H1 (cell line): ENCODE measurements around the gene NUP42. TPM values are rescaled to one million over a fixed set of nuclear protein-coding genes. Genes with fewer than 3 reads are reported as not detected.
A peak's percentile ranks its signal among the peaks of the same experiment; 100 is the strongest.

Experiments
- CTCF ChIA-PET: fragments of 300-600 bp; sonication (Branson Sonifier 250); formaldehyde crosslinking; loops from one replicate; lab custom pipeline; 2021; ENCODE audit not compliant: partially characterized antibody; lab: Charles Lee
- POLR2A ChIA-PET: fragments of 300-600 bp; sonication (Branson Sonifier 250); formaldehyde crosslinking; loops from one replicate; lab custom pipeline; 2021; ENCODE audit warnings: inconsistent platforms; ENCODE audit not compliant: partially characterized antibody; lab: Charles Lee
- DNase-seq, 2 experiments: peaks; one replicate each; pipeline versions ENCODE4 v3.0.0 to v3.0.0-alpha.2; 2010 to 2022; ENCODE audit warnings: low spot score in 2 of 2, low read depth in 1 of 2, mixed read lengths in 1 of 2
- FAIRE-seq: peaks from 2 replicates; lab custom pipeline; 2011; peaks lifted over from hg19 to GRCh38; lab: Jason Lieb, UNC
- H2AFZ ChIP-seq: 2 replicates; pipeline ENCODE4 v1.8.1; 2012; ENCODE audit warnings: low read length, inconsistent platforms
- H2AK5ac ChIP-seq: 2 replicates; pipeline ENCODE4 v1.6.1; 2013; ENCODE audit warnings: low read depth, low read length
- H2BK120ac ChIP-seq: replicated peaks from 2 replicates; pipeline ENCODE3; 2013; ENCODE audit warnings: low read depth, low read length, inconsistent platforms
- H2BK12ac ChIP-seq: 2 replicates; pipeline ENCODE4 v1.6.1; 2013; ENCODE audit warnings: low read depth, low read length
- H2BK15ac ChIP-seq: 2 replicates; pipeline ENCODE4 v1.6.1; 2013; ENCODE audit warnings: low read length
- H2BK20ac ChIP-seq: 2 replicates; pipeline ENCODE4 v1.6.1; 2013; ENCODE audit warnings: low read length
- H2BK5ac ChIP-seq: 2 replicates; pipeline ENCODE4 v1.6.1; 2013; ENCODE audit warnings: low read depth, low read length
- H3K14ac ChIP-seq: 2 replicates; pipeline ENCODE4 v1.6.1; 2013; ENCODE audit warnings: inconsistent platforms; ENCODE audit not compliant: insufficient read length
- H3K18ac ChIP-seq: 2 replicates; pipeline ENCODE4 v1.6.1; 2013; ENCODE audit warnings: low read length; ENCODE audit errors: extremely low read depth
- H3K23ac ChIP-seq: 2 replicates; pipeline ENCODE4 v1.6.1; 2013; ENCODE audit warnings: inconsistent platforms; ENCODE audit not compliant: insufficient read length
- H3K23me2 ChIP-seq: 2 replicates; pipeline ENCODE4 v1.6.1; 2013; ENCODE audit warnings: low read depth, low read length
- H3K27ac ChIP-seq: 2 replicates; pipeline ENCODE4 v1.6.1; 2011; ENCODE audit warnings: low read depth, low read length, inconsistent platforms
- H3K27me3 ChIP-seq, 4 experiments: replicated peaks in 1 of 4; 1 replicate in 1 of 4; 2 replicates in 3 of 4; pipeline versions ENCODE4 v1.6.1 to v1.8.1; 2011 to 2013; ENCODE audit warnings: low read length in 3 of 4, mild to moderate bottlenecking in 3 of 4, inconsistent platforms in 2 of 4, mixed read lengths in 2 of 4, moderate library complexity in 1 of 4; ENCODE audit not compliant: control insufficient read depth in 3 of 4, insufficient read depth in 3 of 4; ENCODE audit errors: extremely low read depth in 1 of 4
- H3K36me3 ChIP-seq, 4 experiments: 2 replicates each; pipeline versions ENCODE4 v1.6.1 to v1.8.1; 2011 to 2013; ENCODE audit warnings: mild to moderate bottlenecking in 4 of 4, low read length in 3 of 4, moderate library complexity in 2 of 4, control low read depth in 1 of 4, inconsistent platforms in 1 of 4; ENCODE audit not compliant: insufficient read depth in 4 of 4, control insufficient read depth in 2 of 4
- H3K4ac ChIP-seq: replicated peaks from 2 replicates; pipeline ENCODE3; 2013; ENCODE audit warnings: low read length, low read depth, mixed read lengths, inconsistent platforms; ENCODE audit not compliant: insufficient read length
- H3K4me1 ChIP-seq, 4 experiments: replicated peaks in 1 of 4; 1 replicate in 1 of 4; 2 replicates in 3 of 4; pipeline versions ENCODE4 v1.6.1 to v1.8.1; 2011 to 2013; ENCODE audit warnings: low read length in 3 of 4, inconsistent platforms in 2 of 4, mixed read lengths in 1 of 4; ENCODE audit not compliant: insufficient read depth in 4 of 4, control insufficient read depth in 3 of 4
- H3K4me2 ChIP-seq, 2 experiments: 2 replicates each; pipeline versions ENCODE4 v1.6.1 to v1.8.1; 2011 to 2013; ENCODE audit warnings: low read depth in 2 of 2, low read length in 2 of 2, control low read depth in 1 of 2, inconsistent platforms in 1 of 2, mild to moderate bottlenecking in 1 of 2; ENCODE audit not compliant: insufficient read depth in 1 of 2
- H3K4me3 ChIP-seq, 4 experiments: fragments of 200-600, 300-600 bp in 1 of 4; sonication (generic), shearing (Covaris generic), sonication (Bioruptor Twin) in 1 of 4; 2 replicates each; pipeline versions ENCODE4 v1.5.1 to v1.8.1; 2011 to 2016; ENCODE audit warnings: low read length in 4 of 4, low read depth in 3 of 4, control low read depth in 2 of 4, inconsistent platforms in 2 of 4, mild to moderate bottlenecking in 2 of 4, mixed read lengths in 1 of 4, moderate library complexity in 1 of 4; ENCODE audit not compliant: insufficient read depth in 2 of 4; ENCODE audit errors: extremely low read depth in 1 of 4
- H3K56ac ChIP-seq: replicated peaks from 2 replicates; pipeline ENCODE3; 2013; ENCODE audit warnings: low read depth, mild to moderate bottlenecking, mixed read lengths, low read length, inconsistent platforms; ENCODE audit not compliant: insufficient read length
- H3K79me1 ChIP-seq: 2 replicates; pipeline ENCODE4 v1.6.1; 2013; ENCODE audit warnings: low read depth, low read length, control low read depth
- H3K79me2 ChIP-seq, 2 experiments: 2 replicates each; pipeline versions ENCODE4 v1.6.1 to v1.8.1; 2012 to 2013; ENCODE audit warnings: low read length in 2 of 2, mild to moderate bottlenecking in 2 of 2, inconsistent platforms in 1 of 2; ENCODE audit not compliant: insufficient read depth in 2 of 2, control insufficient read depth in 1 of 2
- H3K9ac ChIP-seq, 4 experiments: replicated peaks in 1 of 4; 1 replicate in 1 of 4; 2 replicates in 3 of 4; pipeline versions ENCODE4 v1.6.1 to v1.8.1; 2011 to 2013; ENCODE audit warnings: low read depth in 3 of 4, low read length in 3 of 4, control low read depth in 2 of 4, mild to moderate bottlenecking in 2 of 4, moderate library complexity in 2 of 4, inconsistent platforms in 1 of 4; ENCODE audit errors: extremely low read depth in 1 of 4
- H3K9me3 ChIP-seq, 2 experiments: 2 replicates each; pipeline versions ENCODE4 v1.6.1 to v1.8.1; 2012 to 2013; ENCODE audit warnings: mild to moderate bottlenecking in 2 of 2, moderate library complexity in 2 of 2, control low read depth in 1 of 2, inconsistent platforms in 1 of 2, low read depth in 1 of 2, low read length in 1 of 2, mixed read lengths in 1 of 2; ENCODE audit not compliant: insufficient read depth in 2 of 2
- H4K20me1 ChIP-seq, 2 experiments: replicated peaks in 1 of 2; 2 replicates each; pipeline versions ENCODE3 to v1.8.1; 2011 to 2013; ENCODE audit warnings: inconsistent platforms in 2 of 2, low read length in 2 of 2, mild to moderate bottlenecking in 1 of 2; ENCODE audit not compliant: insufficient read depth in 2 of 2, control insufficient read depth in 1 of 2
- H4K5ac ChIP-seq: 2 replicates; pipeline ENCODE4 v1.6.1; 2013; ENCODE audit warnings: low read length, low read depth, mixed read lengths, inconsistent platforms; ENCODE audit not compliant: insufficient read length
- H4K8ac ChIP-seq: 2 replicates; pipeline ENCODE4 v1.8.0; 2013; ENCODE audit warnings: mild to moderate bottlenecking, moderate library complexity, low read length, inconsistent platforms; ENCODE audit not compliant: insufficient read depth; ENCODE audit errors: extremely low read depth
- H4K91ac ChIP-seq: replicated peaks from 2 replicates; pipeline ENCODE3; 2013; ENCODE audit warnings: low read length, mixed read lengths, inconsistent platforms; ENCODE audit not compliant: insufficient read length
- WGBS, 2 experiments: shearing (Covaris generic) in 1 of 2; methylation state at CpG; one replicate each; pipeline versions ENCODE4 v1.1.6 to v1.1.7; 2013 to 2015; ENCODE audit warnings: low lambda C conversion rate in 2 of 2, mixed read lengths in 2 of 2, inconsistent platforms in 1 of 2, low coverage in 1 of 2, missing lambda C conversion rate in 1 of 2; ENCODE audit not compliant: insufficient replicate concordance in 2 of 2, insufficient coverage in 1 of 2, insufficient read length in 1 of 2; ENCODE audit errors: extremely low coverage in 1 of 2, missing lambda C conversion rate in 1 of 2; 5-methylcytosine and 5-hydroxymethylcytosine counted together
- polyA plus RNA-seq, 7 experiments: library from polyadenylated mRNA; depleted of rRNA in 3 of 7; stranded (reverse) in 5 of 7; unstranded in 2 of 7; fragments of >200 nt in 5 of 7; fragments of 200-250 nt in 2 of 7; gene quantifications; 1 replicate in 5 of 7; 2 replicates in 1 of 7; 4 replicates in 1 of 7; pipeline versions ENCODE4 v1.2.1 to v1.2.3, GENCODE V29; 2011 to 2013; ENCODE audit warnings: missing spikeins in 2 of 7, mixed read lengths in 2 of 7
- total RNA-seq: library from RNA; stranded (reverse); fragmentation: NEBNext Ultra II Directional; extraction: Animal tissue kit (Norgen Biotek cat#: 25700); gene quantifications from 2 replicates; pipeline ENCODE4 v1.2.1, GENCODE V29; 2021

NUP42 gene
- total and polyA plus RNA-seq, 2 of the 8 experiments (the other 6 are each of a cell fraction or from before 2014, with no cell fraction given): 31.8 to 41.2 TPM

- Histone ChIP-seq H4K5ac (no peak within 1 kb of the TSS), H2BK12ac (peak within 1 kb of the TSS; percentile 39; the same call in 1 of the 2 replicates), H2BK15ac (no peak within 1 kb of the TSS; the same call in 1 of the 2 replicates), H3K9me3 (no peaks in the 10 kb centered on the region; a peak in 1 of 4 replicates), H3K4me3 (peak within 1 kb of the TSS; percentile 34 to 55 (median 46)), H3K79me2 (no peaks in the 10 kb centered on the region), H2BK5ac (no peak within 1 kb of the TSS), H3K14ac (no peak within 1 kb of the TSS), H3K27ac (no peak within 1 kb of the TSS), H4K20me1 (no peaks in the 10 kb centered on the region), H3K4me1 (peaks cover 1 to 9% (median 7%) of the 10 kb centered on the region in 4 experiments; a peak in 6 of 7 replicates), H2BK120ac (no peak within 1 kb of the TSS), H2BK20ac (no peak within 1 kb of the TSS), H3K23me2 (peaks cover 7% of the 10 kb centered on the region), H3K4ac (no peak within 1 kb of the TSS), H4K91ac (no peak within 1 kb of the TSS), H4K8ac (peak within 1 kb of the TSS; percentile 84; the same call in 1 of the 2 replicates), H3K18ac (peak within 1 kb of the TSS; percentile 71), H2AK5ac (no peak within 1 kb of the TSS), H3K9ac (peak within 1 kb of the TSS in 1 of 4 experiments; percentile 29; a peak in 1 of 7 replicates), H3K27me3 (peaks cover 0 to 20% (median 15%) of the 10 kb centered on the region in 4 experiments; a peak in 6 of 7 replicates), H3K79me1 (no peaks in the 10 kb centered on the region), H3K23ac (no peak within 1 kb of the TSS), H3K36me3 (no peaks in the 10 kb centered on the region), H3K56ac (no peak within 1 kb of the TSS), H3K4me2 (peak within 1 kb of the TSS; percentile 75 to 81), H2AFZ (peak within 1 kb of the TSS; percentile 95)
- WGBS, 2 experiments: 77% methylated on average over 7 of the region's 7 CpGs; no CpG with 5 or more reads in 1 of the 2 experiments
- DNase-seq (no peak), FAIRE-seq (no peak)
- ChIA-PET POLR2A (interaction anchor here (0.9 to 1.6 kb wide), 4 partner anchors 10 to 280 kb away, joined by 3 to 5 read pairs (median 4); no protein-coding TSS in a partner anchor), CTCF (interaction anchor here (0.6 to 2.6 kb wide), 6 partner anchors 11 to 336 kb away, joined by 3 to 12 read pairs (median 4); no protein-coding TSS in a partner anchor)
These were observed 64.7 kb downstream of the NUP42 start, which contains the start of gene GPNMB for GRCh38 chr7:23246555-23246954. GPNMB (plus strand) TSS chr7:23246775; CDS start chr7:23246858, 83 bp downstream.
